Measurements from ENCODE around the gene ABCD1. TPM values are rescaled to one million over a fixed set of nuclear protein-coding genes. Genes with fewer than 3 reads are reported as not detected.
"Not testable (repeated sequence)": the region's sequence is repeated elsewhere in the genome, so short reads cannot be mapped to it uniquely, and the experiment has no call there.

Gene ABCD1
- total RNA-seq, 4 donors from 2014 or later = 5.9 to 9.4 (median 7.4) TPM

DNA sequence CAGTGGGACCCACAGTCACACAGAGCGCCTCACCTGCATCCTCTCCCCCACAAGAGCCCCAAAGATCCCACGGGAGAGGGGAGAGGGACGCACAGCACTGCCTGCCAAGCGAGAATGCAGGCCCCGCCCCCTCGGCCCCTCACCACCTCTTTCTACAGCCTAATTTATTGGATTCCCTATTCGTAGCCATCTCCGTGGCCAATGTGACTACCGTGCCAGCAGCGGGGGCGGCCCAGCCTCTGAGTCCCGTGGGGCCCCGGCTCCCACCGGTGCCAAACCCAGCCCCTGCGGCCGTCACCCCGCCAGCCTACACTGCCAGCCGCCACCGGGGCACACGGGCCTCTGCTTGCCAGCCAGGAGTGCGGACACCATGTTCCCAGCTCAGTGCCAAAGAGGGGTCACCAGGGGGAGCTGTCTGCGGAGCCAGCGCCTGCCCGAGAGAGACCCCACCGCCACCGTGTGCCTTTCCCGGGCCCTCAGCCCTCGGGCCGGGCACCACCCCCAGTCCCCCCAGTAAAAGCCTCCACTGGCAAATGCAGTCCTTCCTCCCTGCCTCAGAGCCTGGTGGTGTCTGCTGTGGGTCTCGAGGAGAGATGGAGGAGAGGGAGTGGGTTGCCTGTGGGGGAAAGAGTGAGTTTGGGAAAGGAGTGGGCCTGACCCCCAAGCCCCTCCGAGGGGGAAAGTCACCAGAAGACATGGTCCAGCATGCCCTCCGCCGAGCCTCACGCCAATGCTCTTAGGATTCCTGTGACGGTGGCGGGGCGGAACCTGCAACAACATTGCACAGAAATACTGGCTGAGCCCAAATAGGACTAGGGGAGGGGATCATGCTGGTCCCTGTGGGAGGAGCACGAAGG, 19.8 kb downstream of the ABCD1 start:
- TF ChIP-seq EP300 (IDR thresholded peaks at IDR 0.05) (no peak), POLR2AphosphoS5 (IDR thresholded peaks at IDR 0.05) (no peak), POLR2A (IDR thresholded peaks at IDR 0.05) (no peak)
- TF ChIP-seq, protein P1, sequence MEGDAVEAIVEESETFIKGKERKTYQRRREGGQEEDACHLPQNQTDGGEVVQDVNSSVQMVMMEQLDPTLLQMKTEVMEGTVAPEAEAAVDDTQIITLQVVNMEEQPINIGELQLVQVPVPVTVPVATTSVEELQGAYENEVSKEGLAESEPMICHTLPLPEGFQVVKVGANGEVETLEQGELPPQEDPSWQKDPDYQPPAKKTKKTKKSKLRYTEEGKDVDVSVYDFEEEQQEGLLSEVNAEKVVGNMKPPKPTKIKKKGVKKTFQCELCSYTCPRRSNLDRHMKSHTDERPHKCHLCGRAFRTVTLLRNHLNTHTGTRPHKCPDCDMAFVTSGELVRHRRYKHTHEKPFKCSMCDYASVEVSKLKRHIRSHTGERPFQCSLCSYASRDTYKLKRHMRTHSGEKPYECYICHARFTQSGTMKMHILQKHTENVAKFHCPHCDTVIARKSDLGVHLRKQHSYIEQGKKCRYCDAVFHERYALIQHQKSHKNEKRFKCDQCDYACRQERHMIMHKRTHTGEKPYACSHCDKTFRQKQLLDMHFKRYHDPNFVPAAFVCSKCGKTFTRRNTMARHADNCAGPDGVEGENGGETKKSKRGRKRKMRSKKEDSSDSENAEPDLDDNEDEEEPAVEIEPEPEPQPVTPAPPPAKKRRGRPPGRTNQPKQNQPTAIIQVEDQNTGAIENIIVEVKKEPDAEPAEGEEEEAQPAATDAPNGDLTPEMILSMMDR (IDR thresholded peaks at IDR 0.05) = no peak
- Histone ChIP-seq H3K36me3 (no peaks in the 10 kb centered on the region), H3K9me3 (no peaks in the 10 kb centered on the region), H3K27me3 (no peaks in the 10 kb centered on the region), H3K4me3 (peak overlapping the region; percentile 20), H3K4me1 (peaks cover 15% of the 10 kb centered on the region), H3K27ac (no peak overlapping the region)
- peak in 1 of 2 donors; percentile 62 for DNase-seq (ENCODE audit: low spot score in 2 of 2)
- WGBS = 41% methylated on average over 25 of the region's 38 CpGs

DNA sequence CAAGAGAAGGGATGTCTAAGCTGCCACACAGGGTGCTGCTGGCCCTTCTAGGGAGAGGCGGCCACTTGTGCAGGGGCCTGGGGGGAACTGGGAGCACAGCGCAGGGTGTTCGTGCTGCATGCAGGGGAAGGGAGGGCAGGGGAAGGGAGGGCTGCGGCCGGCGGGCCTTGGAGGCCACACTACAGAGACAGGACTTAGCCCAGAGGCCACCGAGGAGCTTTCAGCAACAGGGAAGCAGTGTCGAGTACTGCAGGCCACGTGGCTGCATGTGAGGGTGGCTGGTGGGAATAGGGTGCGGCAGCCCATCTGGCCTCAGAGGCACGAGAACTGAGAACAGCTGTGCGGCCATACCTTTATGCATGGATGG, 20.4 kb downstream of the ABCD1 start:
- H3K4me1 ChIP-seq = peaks cover 13% of the 10 kb centered on the region
- H3K27me3 ChIP-seq; DNase-seq (ENCODE audit: low spot score in 2 of 2); H3K9me3 ChIP-seq; H3K36me3 ChIP-seq; H3K27ac ChIP-seq; H3K4me3 ChIP-seq: not testable (repeated sequence)
- 68% methylated on average over 12 of the region's 12 CpGs for WGBS

DNA sequence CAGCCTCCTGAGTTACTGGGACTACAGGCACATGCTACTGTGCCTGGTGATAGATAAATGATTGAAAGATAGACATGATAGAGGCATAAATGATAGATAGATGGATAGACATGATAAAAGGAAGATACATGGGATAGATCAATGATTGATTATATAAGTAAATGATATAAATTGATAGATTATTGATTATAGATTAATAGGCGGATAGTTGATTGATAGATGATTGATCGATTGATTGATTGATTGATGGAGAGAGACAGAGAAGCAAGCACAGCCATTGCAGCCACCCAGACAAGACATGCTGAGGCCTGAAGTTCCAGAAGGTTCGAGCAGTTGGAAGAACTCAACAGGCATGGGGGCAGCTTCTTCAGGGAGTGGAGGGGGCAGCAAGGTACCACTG, 21.7 kb downstream of the ABCD1 start:
- DNase-seq (ENCODE audit: low spot score in 2 of 2) = no peak
- no peak overlapping the region for H3K4me3 ChIP-seq
- TF ChIP-seq POLR2A (IDR thresholded peaks at IDR 0.05) = no peak
- TF ChIP-seq, protein P1 (IDR thresholded peaks at IDR 0.05) = no peak
- no peak for TF ChIP-seq POLR2AphosphoS5 (IDR thresholded peaks at IDR 0.05)
- TF ChIP-seq EP300 (IDR thresholded peaks at IDR 0.05) = no peak
- H3K4me1 ChIP-seq = peaks cover 13% of the 10 kb centered on the region
- H3K27me3 ChIP-seq = no peaks in the 10 kb centered on the region
- no peaks in the 10 kb centered on the region for H3K36me3 ChIP-seq
- H3K9me3 ChIP-seq = no peaks in the 10 kb centered on the region
- WGBS = 87% methylated on average over 3 of the region's 3 CpGs
- H3K27ac ChIP-seq = no peak overlapping the region

DNA sequence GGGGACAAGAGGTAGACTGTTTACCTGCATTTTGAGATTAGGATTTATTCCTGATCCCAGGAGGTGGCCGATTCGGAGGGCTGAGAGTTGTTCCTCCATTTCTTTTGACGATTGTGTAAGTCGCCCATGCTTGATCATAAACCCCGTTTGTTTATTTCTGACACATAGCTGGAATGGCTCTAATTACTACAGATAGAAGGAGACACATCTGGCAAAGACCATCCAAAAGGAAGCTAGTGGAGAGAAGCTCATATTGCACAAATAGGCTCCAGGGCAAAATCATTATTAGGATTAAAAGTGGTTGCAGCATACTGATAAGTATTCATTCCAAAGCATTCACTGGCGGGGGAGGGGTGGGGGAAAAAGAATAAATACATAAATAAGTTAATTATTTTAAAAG, 22.3 kb downstream of the ABCD1 start:
- DNase-seq (ENCODE audit: low spot score in 2 of 2); H3K4me3 ChIP-seq; H3K27ac ChIP-seq; H3K36me3 ChIP-seq; H3K9me3 ChIP-seq; H3K27me3 ChIP-seq: not testable (repeated sequence)
- 58% methylated on average over 6 of the region's 6 CpGs for whole genome bisulfite sequencing
- peaks cover 13% of the 10 kb centered on the region for H3K4me1 ChIP-seq

DNA sequence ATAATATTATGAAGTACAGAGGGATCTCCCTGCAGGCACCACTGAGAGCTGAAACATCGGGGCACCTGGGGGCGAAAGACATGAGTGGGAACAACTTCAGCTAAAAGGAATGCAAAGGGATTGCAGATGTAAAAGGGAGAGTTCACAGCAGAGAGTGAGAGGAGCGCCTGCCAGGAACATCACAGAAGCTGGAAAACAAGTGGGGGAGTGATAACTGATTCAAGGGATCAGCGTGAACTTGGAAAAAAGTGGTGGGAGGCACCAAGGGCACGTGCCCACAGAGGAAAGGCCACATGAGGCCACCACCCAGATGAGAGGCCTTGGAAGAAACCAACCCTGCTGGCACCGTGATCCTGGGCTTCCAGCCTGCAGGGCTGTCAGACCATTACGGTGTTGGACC, 24.4 kb downstream of the ABCD1 start:
- WGBS = 80% methylated on average over 7 of the region's 7 CpGs
- not testable (repeated sequence) for H3K27me3 ChIP-seq; H3K4me3 ChIP-seq; H3K9me3 ChIP-seq; H3K27ac ChIP-seq; H3K36me3 ChIP-seq; DNase-seq (ENCODE audit: low spot score in 2 of 2); H3K4me1 ChIP-seq

DNA sequence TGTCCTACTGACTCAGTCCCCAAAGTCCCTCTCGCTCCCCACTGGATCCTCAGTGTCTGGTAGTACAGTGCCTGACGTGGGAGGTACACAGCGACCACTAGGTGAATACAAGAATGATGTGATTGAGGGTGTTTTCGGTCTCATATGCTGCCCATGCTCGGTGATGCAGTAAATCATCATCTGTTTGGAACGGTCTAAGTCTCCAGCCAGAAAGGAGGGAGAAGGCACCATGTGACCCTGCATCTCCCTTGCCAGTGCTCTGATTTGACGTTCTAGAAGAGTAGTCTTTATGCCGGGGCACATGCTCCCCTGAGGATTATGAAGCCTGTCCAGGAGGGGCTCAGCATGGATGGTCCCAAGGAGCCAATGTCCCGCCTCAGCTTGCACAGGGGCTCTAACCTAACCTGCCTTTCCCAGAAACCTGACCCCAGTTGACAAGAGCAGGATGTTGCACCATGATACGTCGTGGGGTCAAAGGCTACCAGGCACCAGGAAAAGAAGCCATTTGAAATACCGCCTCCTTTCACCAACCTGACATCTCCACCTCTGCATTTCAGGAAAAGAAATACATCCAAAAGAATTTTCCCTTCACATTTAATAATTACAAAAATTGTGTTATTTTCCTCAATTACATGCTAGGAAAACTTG, 25.6 kb downstream of the ABCD1 start:
- Histone ChIP-seq H3K9me3 (no peaks in the 10 kb centered on the region), H3K36me3 (no peaks in the 10 kb centered on the region), H3K4me3 (no peak overlapping the region), H3K4me1 (no peaks in the 10 kb centered on the region), H3K27ac (no peak overlapping the region), H3K27me3 (no peaks in the 10 kb centered on the region)
- no peak for DNase-seq (ENCODE audit: low spot score in 2 of 2)
- TF ChIP-seq EP300 (IDR thresholded peaks at IDR 0.05) (no peak), POLR2A (IDR thresholded peaks at IDR 0.05) (no peak), POLR2AphosphoS5 (IDR thresholded peaks at IDR 0.05) (no peak)
- TF ChIP-seq, protein P1 (IDR thresholded peaks at IDR 0.05) = no peak
- WGBS = 73% methylated on average over 12 of the region's 12 CpGs
